ENCODE data around the gene NMUR1.

DNA sequence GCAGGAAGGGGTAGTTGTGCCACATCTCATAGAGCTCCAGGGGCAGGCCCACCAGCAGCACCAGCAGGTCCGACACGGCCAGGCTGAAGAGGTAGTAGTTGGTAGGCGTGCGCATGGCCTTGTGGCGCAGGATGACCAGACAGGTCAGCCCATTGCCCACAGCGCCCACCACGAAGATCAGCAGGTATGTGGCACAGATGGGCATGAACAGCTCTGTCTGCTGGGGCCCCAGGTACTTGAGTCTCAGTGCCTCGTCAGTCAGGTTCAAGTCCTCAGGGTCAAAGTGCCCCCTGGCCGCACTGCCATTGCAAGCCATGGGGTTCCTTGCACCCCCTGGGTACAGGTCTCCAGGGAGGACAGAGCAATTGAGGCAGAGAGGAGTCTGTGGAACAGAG is 1.6 kb downstream of the NMUR1 start:
- TF ChIP-seq, protein P1, sequence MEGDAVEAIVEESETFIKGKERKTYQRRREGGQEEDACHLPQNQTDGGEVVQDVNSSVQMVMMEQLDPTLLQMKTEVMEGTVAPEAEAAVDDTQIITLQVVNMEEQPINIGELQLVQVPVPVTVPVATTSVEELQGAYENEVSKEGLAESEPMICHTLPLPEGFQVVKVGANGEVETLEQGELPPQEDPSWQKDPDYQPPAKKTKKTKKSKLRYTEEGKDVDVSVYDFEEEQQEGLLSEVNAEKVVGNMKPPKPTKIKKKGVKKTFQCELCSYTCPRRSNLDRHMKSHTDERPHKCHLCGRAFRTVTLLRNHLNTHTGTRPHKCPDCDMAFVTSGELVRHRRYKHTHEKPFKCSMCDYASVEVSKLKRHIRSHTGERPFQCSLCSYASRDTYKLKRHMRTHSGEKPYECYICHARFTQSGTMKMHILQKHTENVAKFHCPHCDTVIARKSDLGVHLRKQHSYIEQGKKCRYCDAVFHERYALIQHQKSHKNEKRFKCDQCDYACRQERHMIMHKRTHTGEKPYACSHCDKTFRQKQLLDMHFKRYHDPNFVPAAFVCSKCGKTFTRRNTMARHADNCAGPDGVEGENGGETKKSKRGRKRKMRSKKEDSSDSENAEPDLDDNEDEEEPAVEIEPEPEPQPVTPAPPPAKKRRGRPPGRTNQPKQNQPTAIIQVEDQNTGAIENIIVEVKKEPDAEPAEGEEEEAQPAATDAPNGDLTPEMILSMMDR (IDR thresholded peaks at IDR 0.05) = no peak
- no peak for TF ChIP-seq POLR2A (IDR thresholded peaks at IDR 0.05)

All from testis (tissue), 2 donors.